GM19193 (cell line): ENCODE results near the gene EML6.

Source experiments
- POLR2A ChIP-seq: IDR thresholded peaks from 4 replicates; pipeline ENCODE4 v1.6.1; 2011; ENCODE audit not compliant: insufficient read depth, insufficient read length; ENCODE audit errors: extremely low read depth

The EML6 gene

GRCh38 chr2:54864096-54864495 lies 140.6 kb downstream of the EML6 start:
- TF ChIP-seq POLR2A: no peak

GRCh38 chr2:54864727-54865126 lies 141.3 kb downstream of the EML6 start:
- no peak for TF ChIP-seq POLR2A

GRCh38 chr2:54866179-54866578 lies 142.7 kb downstream of the EML6 start:
- no peak for TF ChIP-seq POLR2A

- no peak for TF ChIP-seq POLR2A
These were observed 143.4 kb downstream of the EML6 start for GRCh38 chr2:54866868-54867267.

- no peak for TF ChIP-seq POLR2A
These were observed 144.0 kb downstream of the EML6 start for GRCh38 chr2:54867457-54867856.

GRCh38 chr2:54871457-54872107 lies 148.1 kb downstream of the EML6 start:
- no peak for TF ChIP-seq POLR2A

- no peak for TF ChIP-seq POLR2A
These were observed 149.3 kb downstream of the EML6 start for GRCh38 chr2:54872780-54873179.

GRCh38 chr2:54876764-54877163 lies 153.3 kb downstream of the EML6 start:
- TF ChIP-seq POLR2A: no peak

- no peak for TF ChIP-seq POLR2A
These were observed 154.7 kb downstream of the EML6 start for GRCh38 chr2:54878182-54878581.

GRCh38 chr2:54879032-54879431 lies 155.6 kb downstream of the EML6 start:
- no peak for TF ChIP-seq POLR2A

- TF ChIP-seq POLR2A: no peak
These were observed 156.3 kb downstream of the EML6 start for GRCh38 chr2:54879598-54880332.

GRCh38 chr2:54880428-54880827 lies 157.0 kb downstream of the EML6 start:
- no peak for TF ChIP-seq POLR2A

- TF ChIP-seq POLR2A: no peak
These were observed 158.3 kb downstream of the EML6 start for GRCh38 chr2:54881759-54882158.

GRCh38 chr2:54885891-54886290 lies 162.4 kb downstream of the EML6 start:
- no peak for TF ChIP-seq POLR2A

GRCh38 chr2:54887850-54888545 lies 164.5 kb downstream of the EML6 start:
- TF ChIP-seq POLR2A: no peak

- TF ChIP-seq POLR2A: no peak
These were observed 165.6 kb downstream of the EML6 start for GRCh38 chr2:54889053-54889452.
